Activated CD4-positive, alpha-beta T cell treated with anti-CD3 and anti-CD28 coated beads for 4 hours (primary cell): Measurements from ENCODE around the gene LRRC32.
"Not testable (repeated sequence)": the region's sequence is repeated elsewhere in the genome, so short reads cannot be mapped to it uniquely, and the experiment has no call there.

Experiments
- DNase-seq, 2 donors: peaks; one replicate each; pipeline ENCODE4 v3.0.0-alpha.2; 2020

LRRC32 gene

DNA sequence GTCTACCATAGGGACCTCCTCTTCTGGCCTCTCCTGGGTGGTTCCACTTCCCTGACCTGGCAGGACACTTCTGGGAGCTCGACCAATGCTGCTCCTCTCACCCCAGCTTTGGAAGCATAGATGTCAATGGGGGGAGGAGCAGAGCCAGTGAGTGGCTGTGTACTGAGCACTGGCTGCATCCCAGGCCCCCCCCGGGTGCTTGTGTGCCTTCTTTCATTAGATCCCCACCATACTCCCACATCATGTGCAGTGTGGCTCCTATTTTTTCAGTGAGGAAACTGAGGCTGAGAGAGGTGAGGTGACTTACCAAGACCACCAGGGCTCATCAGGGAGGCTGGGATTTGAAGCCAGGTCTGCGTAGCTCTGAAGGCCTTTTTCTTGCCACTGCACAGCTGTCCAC is 44.3 kb downstream of the LRRC32 start:
- no peak for DNase-seq

DNA sequence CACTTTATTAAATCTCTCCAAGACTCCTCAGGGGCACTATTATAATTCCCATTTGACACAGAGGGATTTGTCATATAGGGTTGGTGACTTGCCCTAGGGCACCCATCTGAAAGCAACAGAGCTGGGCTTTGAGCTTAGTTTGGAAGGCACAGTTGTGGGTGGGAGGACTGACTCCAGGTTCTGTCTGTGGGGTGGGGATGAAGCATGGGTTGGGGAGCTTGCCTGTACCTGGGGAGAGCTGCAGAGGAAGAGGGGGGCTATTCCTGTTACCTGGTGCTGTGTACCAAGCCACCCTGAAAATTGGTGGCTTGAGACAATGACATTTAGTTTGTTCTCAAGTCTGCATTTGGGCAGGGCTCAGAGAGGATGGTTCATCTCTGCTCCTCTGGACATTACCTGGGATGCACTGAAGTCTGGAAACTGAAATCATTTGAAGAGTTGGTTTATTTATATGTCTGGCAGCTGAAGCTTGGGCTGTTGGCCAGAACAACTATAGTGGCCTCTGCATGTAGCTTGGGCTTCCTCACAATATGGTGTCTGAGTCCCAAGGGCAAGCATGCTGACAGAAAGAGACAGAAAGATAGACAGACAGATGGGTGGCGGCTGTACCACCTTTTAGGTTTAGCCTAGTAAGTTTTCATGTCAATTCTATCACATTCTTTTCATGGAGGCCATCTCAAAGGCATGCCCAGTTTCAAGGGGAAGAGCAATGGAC is 44.9 kb downstream of the LRRC32 start:
- no peak for DNase-seq

DNA sequence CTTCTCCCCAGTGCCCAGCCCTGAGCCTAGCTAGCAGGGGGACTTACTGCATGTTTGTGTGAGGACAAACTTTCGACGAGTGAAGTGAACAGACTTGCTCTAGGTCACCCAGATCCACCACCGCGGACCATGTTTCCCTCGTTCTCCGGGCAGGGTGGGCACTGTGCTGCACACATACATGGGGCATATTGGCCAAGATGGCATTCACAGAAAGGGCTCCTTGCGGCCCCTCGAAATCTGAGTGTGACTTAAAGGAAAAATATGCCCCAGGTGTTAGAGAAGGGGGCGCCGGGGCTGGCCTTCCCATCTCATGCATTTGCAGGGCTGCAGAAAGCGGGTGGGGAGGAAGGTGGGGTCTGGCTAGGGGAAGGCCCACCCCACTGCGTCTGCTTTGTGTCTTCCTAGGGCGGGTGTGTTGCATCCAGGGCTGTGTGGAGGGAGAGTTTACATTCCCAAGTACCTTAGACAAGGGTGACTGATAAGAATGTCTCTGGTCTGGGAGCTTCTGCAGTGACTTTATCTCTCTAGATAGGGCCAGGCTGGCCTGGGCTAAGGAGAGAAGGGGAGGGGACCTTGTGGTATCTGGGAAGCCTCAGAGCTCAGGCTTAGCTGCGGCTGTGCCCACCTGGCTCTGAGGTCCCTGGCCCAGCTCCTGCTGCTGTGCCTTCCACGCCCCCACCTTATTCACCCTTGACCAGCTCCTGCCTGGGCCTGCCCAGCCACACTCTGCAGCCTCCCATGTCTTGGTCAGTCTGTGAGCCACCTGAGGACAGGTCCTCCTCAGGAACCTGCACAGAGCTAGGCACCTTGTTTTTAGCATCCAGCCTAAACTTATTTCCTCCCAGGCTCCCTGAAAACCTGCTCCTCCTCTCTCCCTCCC is 45.8 kb downstream of the LRRC32 start:
- DNase-seq = no peak

DNA sequence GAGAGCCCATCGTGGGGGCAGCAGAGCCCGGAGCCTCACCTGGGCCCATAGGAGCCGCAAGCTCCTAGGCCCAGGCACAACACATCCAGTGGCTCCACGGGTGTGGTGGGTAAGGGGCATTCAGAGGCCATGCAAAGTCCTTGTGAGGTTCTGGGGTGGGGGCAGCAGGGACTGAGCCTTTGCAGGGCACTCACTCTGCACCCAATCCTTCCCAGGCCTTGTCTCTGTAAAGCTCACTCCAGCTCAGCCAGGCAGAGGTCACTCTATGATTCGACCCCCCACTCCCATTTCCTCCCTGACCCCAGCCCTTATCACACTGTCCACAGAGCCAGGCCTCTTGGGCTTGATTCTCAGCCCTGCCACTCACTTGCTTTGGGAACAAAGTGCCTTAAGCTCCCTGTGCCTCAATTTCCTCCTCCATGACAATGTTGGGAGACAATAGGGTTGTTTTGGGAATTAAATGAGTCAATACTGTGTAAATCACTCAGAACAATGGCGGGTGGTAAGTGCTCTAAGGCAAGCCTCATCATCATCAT is 46.6 kb downstream of the LRRC32 start:
- no peak for DNase-seq

DNA sequence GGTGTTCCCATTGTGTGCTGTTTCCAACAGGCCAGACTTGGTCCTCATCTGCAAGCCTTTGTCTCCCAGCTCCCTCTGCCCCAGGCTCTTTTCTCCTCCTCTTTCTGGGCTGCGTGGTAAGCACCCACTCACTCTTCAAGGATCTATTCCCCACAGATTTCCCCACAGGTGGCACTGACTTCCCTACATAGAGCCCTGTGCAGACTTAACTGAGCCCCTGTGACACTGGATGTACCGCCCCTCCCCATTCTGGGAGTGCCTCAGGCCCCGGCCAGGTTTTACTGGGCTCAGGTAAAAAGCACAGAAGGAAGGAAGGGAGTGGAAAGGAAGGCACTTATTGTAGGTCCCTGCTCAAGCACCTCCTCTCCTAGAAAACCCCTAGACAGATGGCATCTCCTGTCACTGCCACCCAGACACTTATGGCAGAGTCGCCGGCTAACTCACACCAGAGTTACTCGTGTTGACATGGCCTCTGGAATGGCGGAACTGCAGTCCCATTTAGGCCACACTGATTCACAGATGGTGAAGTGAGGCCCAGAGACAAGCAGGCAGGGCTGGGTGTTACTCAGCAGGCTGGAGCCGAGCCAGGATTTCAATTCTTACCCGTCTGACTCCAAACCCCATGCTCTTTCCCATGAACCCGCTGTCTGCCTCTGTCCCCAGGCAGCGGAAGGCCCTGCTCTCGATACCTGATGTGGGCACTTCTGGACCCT is 47.2 kb downstream of the LRRC32 start:
- no peak for DNase-seq

DNA sequence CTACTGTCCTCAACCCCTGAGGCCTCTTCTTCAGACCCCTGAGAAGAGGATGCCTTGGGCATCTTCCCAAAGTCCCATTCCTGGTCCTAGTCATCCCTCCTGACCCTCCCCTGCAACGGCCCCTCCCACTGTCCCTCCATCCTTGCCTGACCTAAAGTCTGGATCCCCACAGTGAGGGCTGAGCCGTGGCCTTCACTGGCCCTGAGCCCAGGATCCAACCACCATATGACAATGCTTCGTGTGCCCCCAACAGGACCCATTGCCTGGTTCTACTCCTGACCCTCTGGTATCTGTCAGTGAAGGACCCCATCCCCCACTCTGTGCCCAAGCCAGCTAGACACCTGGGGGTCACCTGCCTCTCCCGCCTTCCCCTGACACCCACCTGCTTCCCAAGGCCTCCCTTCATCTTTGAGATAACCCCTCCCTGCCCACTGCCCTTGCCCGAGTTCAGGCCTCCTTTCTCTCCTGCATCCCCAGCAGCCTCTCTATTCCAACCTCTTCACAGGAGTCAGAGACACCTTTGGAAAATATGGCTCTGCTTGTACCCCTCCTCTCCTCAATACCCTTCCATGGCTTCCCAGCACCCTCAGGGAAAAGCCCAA is 48.0 kb downstream of the LRRC32 start:
- no peak for DNase-seq

DNA sequence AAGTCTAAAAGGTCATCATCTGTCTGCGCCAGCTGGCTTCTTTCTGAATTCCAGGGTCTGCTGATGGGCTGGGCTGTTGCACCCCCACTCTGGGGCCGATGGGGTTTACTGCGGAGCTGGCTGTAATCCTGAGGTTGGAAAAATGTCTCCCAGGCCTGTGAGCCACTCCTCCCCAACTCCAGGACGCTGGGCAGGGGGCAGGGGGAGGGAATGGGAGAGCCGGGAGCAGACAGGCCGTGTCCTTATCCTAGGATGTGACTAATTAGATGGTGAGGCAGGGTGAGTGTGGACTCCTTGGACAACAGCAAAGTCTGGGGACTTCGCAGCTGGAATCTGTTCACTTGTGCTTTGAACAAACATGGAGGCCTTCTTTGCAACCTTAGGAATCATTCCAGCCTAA is 48.7 kb downstream of the LRRC32 start:
- no peak for DNase-seq

DNA sequence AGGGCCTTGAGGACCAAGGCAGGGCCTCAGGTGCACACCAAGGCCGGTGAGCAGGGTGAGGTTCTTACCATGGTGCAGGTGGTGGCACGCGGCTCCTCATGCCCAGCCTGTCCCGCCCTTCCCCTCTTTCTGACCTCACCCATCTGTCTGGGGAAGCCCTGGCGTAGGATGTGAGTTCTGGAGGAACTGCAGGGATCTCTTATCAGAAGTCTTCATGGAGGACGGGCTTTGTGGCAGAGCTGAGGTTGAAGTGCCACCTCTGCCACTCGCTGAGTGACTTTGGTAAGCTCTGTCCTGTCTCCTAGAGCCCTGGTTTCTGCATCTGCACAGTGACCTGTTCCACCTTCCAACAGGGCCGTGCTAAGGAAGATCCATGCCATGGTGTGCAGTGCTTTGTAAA is 49.1 kb downstream of the LRRC32 start:
- DNase-seq = no peak

DNA sequence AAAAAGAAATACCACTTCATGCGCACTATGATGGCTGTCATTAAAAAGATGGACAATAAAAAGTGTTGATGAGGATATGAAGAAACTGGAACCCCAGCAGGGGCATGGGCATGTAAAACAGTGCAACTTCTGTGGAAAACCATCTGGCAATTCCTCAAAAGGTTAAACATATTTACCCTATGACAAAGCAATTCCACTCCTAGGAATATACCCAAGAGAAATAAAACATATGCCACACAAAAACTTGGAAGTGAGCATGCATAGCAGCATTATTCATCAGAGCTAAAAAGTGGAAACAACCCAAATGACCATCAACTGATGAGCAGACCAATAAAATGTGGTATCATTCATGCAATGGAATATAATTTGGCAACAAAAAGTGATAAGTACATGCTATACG is 50.1 kb downstream of the LRRC32 start:
- no peak for DNase-seq

DNA sequence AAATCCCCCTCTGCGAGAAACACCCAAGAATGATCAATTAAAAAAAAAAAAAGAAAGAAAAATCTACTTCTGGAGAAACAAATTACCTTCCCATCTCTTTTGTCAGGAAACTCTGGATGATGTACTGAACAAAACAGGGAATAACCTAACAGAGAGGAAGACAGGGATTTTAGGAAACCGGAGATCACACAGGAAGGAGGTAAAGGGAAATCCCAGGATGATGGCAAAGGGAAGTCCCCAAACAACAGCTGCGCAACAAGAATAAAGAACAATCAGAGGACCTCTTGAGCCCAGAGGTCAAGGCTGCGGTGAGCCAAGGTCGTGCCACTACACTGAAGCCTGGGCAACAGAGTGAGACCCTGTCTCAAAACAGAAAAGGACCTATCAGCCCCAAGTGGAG is 50.7 kb downstream of the LRRC32 start:
- DNase-seq = not testable (repeated sequence)

DNA sequence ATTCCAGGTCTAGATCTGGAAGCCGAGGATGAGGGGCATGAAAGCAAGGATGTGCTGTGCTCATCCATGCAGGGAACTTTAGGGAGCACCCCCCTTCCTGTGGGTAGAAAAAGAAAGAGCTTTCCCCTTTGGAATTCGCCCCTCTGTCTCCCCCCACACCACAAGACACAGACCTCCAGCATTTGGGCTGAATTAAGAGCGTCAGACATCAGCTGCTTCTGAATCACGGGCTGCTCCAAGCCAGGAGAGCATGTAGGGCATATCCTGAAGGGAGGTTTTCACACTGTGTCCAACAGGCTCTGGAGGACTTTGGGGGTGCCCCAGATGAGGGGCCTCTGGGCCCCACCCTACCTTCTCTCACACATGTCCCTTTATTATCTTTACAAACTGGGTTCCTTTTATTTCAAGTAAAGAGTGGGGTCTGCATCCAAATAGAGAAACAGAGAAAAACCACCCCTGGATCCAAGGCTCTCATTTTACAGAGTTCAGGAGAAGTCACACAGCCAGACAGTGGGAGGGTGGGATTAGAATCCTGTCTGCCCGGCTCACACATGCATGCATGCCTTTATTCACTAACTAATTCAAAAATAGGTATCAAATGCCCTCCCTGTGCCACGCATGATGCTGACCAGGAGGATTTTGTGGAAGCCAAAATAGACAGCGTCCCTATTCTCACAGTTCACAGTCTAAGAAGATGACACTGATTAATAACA is 52.8 kb downstream of the LRRC32 start:
- DNase-seq = no peak

DNA sequence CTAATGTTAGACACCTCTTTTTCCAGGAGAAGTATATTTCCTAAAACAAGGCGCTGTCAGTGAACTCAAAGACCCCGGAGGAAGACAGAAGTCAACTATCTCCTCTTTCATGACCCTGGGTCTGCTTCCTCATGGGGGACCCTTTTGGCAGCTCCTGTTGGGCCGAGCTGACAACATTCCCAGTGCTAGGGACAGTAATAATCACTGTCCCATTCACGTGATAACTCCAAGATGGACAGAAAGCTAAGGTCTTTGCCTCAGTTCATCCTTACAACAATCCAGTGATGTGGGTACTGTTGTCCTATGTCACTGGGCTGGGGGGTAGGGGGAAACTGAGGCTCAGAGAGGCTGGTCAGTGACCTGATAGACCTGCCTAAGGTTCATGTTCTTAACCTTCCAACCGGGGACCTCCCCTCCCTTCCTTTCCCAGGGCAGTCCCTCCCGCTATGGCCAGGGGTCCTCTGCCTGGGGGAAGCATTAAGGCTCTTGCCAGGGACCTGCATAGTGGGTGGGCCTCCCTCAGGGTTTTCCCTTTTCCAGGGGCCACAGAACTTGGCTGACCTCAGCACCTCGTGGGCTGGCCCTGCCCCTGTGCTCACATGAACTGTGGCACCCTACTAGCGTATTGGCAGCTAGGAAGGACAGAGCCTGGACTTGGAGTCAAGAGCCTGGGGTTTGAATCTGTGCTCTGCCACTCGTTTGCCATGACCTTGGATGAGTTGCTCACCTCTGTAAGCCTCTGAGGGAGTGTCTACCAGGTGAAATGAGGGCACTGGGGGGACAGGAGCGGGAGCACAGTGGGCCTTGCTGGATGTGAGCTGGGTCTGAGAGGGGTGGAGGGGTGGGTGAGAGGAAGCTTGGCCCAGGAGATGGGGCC is 53.6 kb downstream of the LRRC32 start:
- DNase-seq = no peak

DNA sequence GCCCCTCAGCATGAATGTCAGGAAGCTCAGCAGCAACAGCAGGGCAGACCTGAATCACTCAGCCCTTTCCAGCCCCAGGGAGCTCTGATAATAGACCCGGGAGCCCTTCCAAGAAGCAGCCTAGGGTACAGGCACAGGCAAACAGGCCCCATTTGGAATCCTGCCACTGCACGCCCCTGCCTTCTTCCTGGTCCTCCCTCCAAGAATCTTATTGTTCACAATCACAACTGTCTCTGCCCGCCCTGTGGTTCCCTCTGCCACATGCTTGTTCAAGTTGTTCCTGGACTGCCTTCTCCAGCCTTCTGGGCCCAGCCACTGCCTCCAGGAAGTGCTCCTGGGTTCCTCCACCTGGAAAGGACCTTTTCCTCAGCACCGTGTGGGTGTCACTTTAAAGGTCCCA is 54.6 kb downstream of the LRRC32 start:
- DNase-seq = no peak

DNA sequence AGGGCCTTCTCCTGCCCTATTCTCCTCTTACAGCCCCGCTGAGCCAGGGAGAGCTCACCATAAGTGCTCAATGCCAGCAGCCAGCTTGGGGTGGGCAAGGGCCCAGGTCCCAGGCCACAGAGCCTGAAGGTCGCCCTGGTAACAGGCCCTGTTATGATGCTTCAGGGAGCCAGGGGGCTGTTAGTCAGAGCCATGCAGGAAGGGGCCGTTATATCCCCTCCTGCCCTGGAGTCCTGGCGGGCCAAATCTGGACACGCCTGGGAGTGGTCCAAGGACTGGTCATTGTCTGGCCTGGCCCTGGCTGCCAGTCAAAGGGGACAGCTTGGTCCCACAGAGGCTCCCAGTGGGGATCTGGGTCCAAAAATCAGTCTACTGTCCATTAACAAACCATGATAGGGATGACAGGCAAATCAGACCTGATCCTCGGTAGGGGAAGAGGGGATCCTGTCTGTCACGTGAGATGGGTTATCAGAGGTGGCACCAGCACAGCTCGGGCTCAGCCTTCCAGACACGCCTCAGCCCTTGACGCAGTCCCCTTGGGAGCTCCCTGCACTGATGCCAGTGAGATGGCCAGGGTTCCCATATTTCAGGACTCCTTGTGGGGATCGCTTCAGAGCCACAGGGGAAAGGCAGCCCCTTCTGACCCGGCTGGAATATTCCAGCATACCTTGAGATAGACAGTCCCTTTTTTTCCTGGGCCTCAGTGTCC is 55.9 kb downstream of the LRRC32 start:
- no peak for DNase-seq

DNA sequence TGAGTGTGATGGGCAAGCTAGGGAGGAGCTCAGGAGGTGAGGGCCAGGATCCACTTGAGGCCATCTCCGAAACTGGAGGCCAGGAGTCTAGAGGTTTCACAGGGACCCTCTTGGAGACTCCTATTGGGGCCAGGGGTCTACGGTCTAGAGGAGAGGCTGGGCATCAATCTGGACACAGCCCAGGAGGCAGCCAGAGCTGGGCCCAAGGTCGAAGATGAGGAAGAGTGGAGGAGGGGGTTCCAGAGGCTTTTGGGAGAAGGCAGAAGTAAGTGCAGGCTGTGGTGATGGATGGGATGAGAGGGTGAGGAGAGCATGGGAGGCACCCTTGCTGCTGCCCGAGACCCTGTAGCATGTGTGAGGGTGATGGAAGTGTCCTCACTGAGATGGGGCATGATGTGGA is 56.6 kb downstream of the LRRC32 start:
- no peak for DNase-seq

DNA sequence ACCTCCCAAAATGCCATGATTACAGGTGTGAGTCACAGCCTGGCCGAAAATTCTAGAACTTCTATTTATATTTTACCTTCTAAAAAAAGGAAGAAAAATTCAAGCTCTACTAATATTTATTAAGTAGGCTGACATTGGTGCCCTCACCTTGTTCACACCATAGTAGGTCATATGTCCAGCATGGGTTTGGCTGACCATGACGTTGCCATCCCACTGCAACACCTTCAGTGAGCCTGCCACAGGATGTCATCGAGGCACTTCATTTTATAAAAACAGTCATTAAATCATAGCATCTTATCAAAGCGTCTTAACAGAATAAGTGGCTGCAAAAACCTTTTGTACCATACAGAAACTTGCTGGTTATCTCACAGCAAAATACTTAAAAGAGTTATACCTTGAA is 58.3 kb downstream of the LRRC32 start:
- no peak for DNase-seq

DNA sequence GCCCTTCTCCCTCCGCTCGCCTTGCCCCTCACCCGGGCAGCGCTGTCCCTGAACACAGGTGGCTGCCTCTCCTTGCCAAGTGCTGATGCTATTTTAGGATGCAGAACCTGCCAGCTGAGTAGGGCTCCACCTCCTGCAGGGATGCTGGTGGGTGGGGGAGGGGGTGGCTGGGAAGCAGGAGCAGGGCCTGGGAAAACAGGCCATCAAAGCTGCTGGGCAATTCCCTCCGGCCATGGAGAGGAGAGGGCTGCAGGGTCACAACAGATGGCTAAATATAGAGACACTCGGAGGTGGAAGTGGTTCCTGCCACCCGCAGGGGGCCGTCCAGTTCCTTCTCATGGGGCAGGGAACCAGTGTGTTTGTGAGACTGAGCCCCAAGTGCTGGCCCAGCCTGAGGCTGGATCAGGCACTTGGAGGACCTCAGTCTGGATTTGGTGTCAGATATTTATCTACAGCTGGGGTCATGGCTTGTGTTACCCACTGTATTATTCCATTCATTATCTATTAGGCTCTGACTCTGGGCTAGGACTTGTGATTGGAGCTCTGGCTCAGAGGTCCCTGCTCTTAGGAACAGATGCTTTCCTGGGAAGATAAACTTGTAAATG is 59.6 kb downstream of the LRRC32 start:
- no peak for DNase-seq

DNA sequence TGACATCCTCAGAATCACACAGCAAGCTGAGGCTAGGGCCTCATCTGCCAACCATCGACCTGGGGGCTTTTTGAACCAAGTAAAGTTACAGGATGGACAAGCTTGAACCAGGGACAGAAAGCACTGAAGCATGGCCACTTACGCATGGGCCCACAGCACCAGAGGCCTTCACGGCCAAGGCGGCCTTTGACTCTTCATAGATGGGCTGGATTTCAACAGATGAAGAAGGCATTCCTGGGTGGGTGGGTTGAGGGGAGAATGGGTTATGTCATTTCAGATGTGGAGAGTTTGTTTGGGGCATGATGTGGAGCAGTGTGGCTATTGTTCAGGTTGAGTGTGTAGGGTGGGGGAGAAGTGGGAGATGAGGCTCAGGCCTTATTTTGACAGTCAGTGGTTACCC is 60.2 kb downstream of the LRRC32 start:
- DNase-seq = no peak

DNA sequence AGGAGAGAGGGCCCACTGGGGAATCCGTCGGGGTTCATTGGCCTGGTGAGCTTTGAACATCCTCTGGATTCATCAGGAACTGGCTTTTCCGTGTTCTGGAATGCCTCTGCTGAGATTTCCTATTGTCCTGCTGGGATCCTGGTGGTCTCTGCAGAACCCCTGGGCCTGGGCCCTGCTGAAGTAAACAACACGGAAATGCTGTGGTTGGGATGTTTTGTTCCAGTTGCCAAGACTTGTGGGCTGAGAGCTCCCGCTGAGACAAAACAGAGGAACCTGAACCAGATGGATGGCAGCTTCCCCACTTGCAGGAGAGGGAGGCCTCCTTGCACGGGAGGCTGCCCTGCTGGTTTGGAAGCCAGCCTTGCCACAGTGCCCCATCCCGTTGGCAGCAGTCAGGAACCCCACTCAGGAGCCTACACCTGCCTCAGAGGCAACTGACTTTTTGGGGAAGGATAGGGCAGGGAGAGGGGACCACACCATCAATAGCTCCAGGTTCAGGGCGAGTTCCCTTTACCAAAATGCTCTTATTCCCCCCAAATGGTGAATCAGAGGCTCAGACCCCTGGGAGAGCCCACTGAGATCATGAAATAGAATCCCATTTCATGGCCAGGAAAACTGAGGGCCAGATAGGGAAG is 60.7 kb downstream of the LRRC32 start:
- DNase-seq = no peak
